Coronary artery (tissue), 2 donors: Measurements from ENCODE around the gene GRID2.
"Not testable (repeated sequence)": the region's sequence is repeated elsewhere in the genome, so short reads cannot be mapped to it uniquely, and the experiment has no call there.

Experiments used
- DNase-seq: peaks from one replicate; pipeline ENCODE4 v3.0.0-alpha.2; 2017; ENCODE audit warnings: low spot score
- H3K27ac ChIP-seq, 2 donors: fragments of 200-600 bp; sonication (generic); one replicate each; pipeline ENCODE4 v1.5.1; 2016 to 2019
- H3K4me3 ChIP-seq: fragments of 200-600 bp; sonication (generic); 2 replicates; pipeline ENCODE4 v1.5.1; 2016; ENCODE audit warnings: mild to moderate bottlenecking, moderate library complexity
- TF ChIP-seq, protein P1 (sequence below): fragments of 200-600 bp; sonication (generic); IDR thresholded peaks from one replicate; pipeline ENCODE4 v1.5.1; 2019; ENCODE audit warnings: antibody characterized with exemption

The GRID2 gene

DNA sequence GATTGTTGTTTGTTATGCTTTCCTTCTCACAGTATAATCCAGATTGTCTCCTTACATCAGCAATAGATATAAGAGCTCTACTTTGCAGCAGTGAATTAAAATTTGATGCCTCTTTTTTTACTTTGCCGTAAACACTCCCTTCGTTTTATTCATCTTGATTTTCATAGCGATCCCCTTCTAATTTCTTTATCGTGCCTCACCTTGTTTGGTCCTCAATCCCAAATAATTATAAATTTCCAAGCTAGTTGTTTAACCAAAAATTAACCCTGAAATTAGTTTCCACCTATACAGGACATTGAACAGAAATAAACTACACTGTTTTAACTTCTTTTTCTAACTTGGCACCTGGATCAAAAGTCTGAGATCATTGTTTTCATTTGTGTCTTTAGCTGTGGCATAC is 35.1 kb upstream of the GRID2 start:
- H3K27ac ChIP-seq = no peak overlapping the region
- TF ChIP-seq, protein P1, sequence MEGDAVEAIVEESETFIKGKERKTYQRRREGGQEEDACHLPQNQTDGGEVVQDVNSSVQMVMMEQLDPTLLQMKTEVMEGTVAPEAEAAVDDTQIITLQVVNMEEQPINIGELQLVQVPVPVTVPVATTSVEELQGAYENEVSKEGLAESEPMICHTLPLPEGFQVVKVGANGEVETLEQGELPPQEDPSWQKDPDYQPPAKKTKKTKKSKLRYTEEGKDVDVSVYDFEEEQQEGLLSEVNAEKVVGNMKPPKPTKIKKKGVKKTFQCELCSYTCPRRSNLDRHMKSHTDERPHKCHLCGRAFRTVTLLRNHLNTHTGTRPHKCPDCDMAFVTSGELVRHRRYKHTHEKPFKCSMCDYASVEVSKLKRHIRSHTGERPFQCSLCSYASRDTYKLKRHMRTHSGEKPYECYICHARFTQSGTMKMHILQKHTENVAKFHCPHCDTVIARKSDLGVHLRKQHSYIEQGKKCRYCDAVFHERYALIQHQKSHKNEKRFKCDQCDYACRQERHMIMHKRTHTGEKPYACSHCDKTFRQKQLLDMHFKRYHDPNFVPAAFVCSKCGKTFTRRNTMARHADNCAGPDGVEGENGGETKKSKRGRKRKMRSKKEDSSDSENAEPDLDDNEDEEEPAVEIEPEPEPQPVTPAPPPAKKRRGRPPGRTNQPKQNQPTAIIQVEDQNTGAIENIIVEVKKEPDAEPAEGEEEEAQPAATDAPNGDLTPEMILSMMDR = no peak
- DNase-seq = no peak
- H3K4me3 ChIP-seq = no peak overlapping the region

DNA sequence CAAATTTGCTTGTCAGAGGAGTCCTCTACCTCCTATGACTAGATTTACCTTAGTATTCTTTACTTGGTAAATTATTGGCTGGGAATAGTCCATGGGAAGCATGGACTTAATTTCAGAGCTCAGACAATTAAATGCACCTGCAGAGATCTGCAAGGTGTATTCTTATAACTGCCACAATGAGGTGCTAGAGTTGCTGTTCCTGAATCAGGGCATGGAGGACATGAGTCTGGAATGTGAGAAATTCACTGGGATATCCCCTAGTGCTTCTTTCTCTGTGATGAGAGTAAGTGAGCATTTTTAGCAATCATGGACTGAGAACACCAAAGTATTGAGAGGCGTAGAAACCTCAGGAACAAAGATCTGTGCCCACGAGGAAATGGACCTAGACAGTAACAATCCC is 32.9 kb upstream of the GRID2 start:
- Histone ChIP-seq H3K27ac (no peak overlapping the region), H3K4me3 (no peak overlapping the region)
- DNase-seq = no peak
- TF ChIP-seq, protein P1 = no peak

DNA sequence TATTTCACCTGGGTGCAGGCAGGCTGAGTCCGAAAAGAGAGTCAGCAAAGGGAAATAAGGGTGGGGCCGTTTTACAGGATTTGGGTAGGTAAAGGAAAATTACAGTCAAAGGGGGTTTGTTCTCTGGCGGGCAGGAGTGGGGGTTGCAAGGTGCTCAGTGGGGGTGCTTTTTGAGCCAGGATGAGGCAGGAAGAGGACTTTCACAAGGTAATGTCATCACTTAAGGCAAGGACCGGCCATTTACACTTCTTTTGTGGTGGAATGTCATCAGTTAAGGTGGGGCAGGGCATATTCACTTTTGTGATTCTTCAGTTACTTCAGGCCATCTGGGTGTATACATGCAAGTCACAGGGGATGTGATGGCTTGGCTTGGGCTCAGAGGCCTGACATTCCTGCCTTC is 32.2 kb upstream of the GRID2 start:
- H3K4me3 ChIP-seq, DNase-seq, H3K27ac ChIP-seq: not testable (repeated sequence)

DNA sequence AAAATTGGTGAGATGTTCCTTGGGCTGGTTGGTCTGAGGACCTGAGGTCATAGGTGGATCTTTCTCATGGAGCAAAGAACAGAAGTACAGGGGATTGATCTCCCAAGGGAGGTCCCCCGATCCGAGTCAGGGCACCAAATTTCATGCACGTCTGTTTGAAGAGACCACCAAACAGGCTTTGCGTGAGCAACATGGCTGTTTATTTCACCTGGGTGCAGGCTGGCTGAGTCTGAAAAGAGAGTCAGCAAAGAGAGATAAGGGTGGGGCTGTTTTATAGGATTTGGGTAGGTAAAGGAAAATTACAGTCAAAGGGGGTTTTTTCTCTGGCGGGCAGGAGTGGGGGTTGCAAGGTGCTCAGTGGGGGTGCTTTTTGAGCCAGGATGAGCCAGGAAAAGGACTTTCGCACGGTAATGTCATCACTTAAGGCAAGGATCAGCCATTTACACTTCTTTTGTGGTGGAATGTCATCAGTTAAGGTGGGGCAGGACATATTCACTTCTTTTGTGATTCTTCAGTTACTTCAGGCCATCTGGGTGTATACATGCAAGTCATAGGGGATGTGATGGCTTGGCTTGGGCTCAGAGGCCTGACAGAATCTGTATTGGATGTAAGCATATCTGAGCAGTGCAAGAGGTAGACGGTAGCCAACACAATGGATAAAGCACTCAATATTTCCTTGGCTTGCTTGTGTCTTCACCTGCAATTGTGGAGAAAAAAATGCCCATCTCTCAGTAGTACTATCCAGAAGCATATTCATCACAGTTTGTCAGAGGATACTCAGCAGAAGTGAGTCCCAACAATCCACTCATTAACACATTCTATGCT is 26.5 kb upstream of the GRID2 start:
- not testable (repeated sequence) for DNase-seq, H3K4me3 ChIP-seq, H3K27ac ChIP-seq

DNA sequence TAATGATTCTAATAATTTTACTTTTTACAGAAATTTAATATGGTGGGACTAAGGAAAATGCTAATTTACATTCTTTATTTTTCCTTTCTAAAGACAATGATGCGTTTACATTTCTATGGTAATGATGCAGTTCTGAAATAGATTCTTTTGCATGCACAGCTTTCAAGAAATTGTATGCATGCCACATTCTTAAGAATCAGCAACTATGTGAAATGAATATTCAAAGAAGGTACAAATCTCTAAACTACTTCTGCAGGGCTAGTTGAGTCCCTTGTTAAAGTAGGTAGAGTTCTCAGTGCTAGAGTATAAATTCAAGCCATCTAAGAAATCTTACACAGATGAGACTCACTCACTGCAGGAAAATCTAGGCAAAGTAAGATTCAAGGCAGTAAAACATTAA is 24.5 kb upstream of the GRID2 start:
- Histone ChIP-seq H3K4me3 (no peak overlapping the region), H3K27ac (no peak overlapping the region)
- TF ChIP-seq, protein P1 = no peak
- no peak for DNase-seq

DNA sequence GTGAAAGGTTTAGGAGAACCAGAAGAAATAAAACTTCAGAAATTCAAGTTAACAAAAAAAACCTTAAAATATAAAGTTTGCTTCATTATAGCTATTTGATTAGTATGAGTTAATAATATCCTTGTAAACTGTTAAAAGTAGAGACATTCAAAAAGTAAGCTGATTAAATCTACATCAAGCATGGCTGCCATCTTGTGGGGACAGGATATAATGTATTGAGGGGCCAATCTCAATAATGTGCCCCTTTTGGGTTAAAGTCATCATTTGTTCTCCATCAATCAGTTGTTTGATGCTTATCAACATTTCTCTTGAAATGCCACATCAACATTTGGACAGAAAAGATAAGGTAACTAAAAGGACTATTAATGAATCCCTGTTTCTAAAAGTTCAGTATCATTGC is 4.6 kb upstream of the GRID2 start:
- Histone ChIP-seq H3K4me3 (no peak overlapping the region), H3K27ac (no peak overlapping the region)
- no peak for DNase-seq
- TF ChIP-seq, protein P1 = no peak

DNA sequence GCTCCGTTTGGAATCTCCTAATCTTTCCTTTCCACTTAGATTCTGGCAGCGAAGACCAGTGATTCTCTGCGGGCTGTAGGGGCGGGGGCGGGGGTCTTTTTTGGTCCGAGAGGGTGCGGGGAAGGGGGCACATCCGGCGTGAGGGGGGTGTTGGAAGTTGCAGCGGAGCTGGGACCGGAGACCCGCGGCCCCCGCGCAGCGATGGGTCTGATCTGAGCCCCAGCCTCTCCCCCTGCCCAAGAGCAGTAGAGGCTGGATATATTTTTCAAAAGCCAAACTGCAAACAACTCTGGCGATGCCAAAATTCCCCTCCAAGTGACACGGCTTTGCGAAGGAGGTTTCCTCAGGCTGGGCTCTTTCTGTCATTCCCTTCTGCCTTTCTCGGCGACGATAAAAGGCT is 355 bp downstream of the GRID2 start:
- no peak overlapping the region for H3K27ac ChIP-seq
- peak overlapping the region; percentile 65 for H3K4me3 ChIP-seq
- no peak for DNase-seq
- TF ChIP-seq, protein P1 = no peak

DNA sequence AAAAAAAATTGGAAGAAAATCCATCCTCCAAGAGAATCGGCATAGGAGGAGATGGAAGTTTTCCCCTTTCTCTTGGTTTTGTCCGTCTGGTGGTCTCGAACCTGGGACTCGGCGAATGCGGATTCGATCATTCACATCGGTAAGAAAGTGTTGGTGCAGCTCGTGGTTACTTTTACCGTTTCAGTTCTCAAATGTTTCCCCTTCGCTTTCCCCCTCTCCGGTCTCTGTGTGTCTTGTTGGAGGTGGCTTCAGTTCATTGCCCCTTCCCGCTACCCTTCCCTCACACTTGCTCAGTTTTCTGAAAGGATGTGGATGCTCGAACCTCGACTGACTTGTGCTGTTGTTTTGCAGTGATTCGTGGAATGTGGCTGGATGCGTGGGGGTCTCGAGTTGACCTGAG is 840 bp downstream of the GRID2 start:
- Histone ChIP-seq H3K27ac (no peak overlapping the region), H3K4me3 (peak overlapping the region; percentile 65)
- no peak for DNase-seq
- TF ChIP-seq, protein P1 = no peak
